Mesodermal cell (in vitro differentiated cells): ENCODE results near the gene JMJD8. TPM values are rescaled to one million over a fixed set of nuclear protein-coding genes. Genes with fewer than 3 reads are reported as not detected.

Experiments used
- H3K27ac ChIP-seq: 2 replicates; pipeline ENCODE4 v1.7.0; 2013; ENCODE audit warnings: mild to moderate bottlenecking, low read depth, low read length, moderate library complexity; ENCODE audit not compliant: severe bottlenecking
- H3K36me3 ChIP-seq: 2 replicates; pipeline ENCODE4 v1.7.1; 2013; ENCODE audit warnings: mild to moderate bottlenecking, low read length, moderate library complexity; ENCODE audit not compliant: control insufficient read depth, insufficient read depth
- H3K4me1 ChIP-seq: one replicate; pipeline ENCODE4 v1.7.1; 2013; ENCODE audit warnings: mild to moderate bottlenecking, low read length; ENCODE audit not compliant: insufficient read depth, control insufficient read depth, poor library complexity, severe bottlenecking
- H3K4me3 ChIP-seq: 2 replicates; pipeline ENCODE4 v1.7.0; 2013; ENCODE audit warnings: low read length, control low read depth, mild to moderate bottlenecking; ENCODE audit not compliant: insufficient read depth, poor library complexity, severe bottlenecking; ENCODE audit errors: extremely low read depth
- H3K9me3 ChIP-seq: 2 replicates; pipeline ENCODE4 v1.7.1; 2013; ENCODE audit warnings: mild to moderate bottlenecking, low read length, moderate library complexity; ENCODE audit not compliant: control insufficient read depth
- WGBS, 2 experiments: methylation state at CpG; one replicate each; pipeline ENCODE4 v1.1.5; 2013; ENCODE audit warnings: missing lambda C conversion rate in 2 of 2; ENCODE audit not compliant: insufficient coverage in 2 of 2; 5-methylcytosine and 5-hydroxymethylcytosine counted together
- polyA plus RNA-seq, 2 experiments: library from polyadenylated mRNA; stranded (reverse); fragments of 50-300 nt; gene quantifications; one replicate each; pipeline ENCODE4 v1.2.3, GENCODE V29; 2013

JMJD8 gene, protein sequence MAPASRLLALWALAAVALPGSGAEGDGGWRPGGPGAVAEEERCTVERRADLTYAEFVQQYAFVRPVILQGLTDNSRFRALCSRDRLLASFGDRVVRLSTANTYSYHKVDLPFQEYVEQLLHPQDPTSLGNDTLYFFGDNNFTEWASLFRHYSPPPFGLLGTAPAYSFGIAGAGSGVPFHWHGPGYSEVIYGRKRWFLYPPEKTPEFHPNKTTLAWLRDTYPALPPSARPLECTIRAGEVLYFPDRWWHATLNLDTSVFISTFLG
- 35.4 TPM for polyA plus RNA-seq (2013, experiment 1 of 2)
- 33.6 TPM for polyA plus RNA-seq (2013, experiment 2 of 2)

DNA sequence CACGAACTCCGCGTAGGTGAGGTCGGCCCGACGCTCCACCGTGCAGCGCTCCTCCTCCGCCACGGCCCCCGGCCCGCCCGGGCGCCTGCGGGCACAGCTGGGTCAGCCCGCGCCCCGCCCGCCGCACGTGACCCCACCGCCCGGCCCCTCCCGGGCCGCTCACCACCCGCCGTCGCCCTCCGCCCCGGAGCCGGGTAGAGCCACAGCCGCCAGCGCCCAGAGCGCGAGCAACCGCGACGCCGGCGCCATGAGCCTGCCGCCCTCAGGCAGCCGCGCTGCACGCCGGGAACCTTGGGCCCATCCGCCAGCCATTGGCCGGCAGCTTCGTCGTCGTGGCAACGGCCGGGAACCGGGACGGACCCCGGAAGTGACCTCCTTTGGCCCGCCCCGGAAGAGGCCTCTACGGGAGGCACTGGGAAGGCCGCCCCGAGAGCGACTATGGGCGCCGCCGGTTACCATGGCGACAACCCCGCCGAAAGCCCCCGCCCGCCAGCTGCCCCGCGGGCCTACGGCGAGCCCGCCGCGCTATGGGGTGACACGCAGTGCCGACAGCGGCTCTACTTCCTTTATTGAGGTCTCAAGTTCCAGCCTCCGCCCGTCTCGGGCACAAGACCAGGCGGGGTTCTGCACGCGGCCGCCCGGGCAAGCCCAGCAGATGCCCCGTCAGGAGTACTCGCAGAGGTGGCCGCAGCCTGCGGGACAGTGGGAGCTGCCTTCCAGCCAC lies at the start of gene JMJD8:
Gene JMJD8, minus strand, starts transcription at position 264 of the 724 bp plus-strand sequence. Its CDS starts 15 bp downstream, at position 249.
- H3K9me3 ChIP-seq = no peaks in the 10 kb centered on the region
- H3K4me1 ChIP-seq = peaks cover 17% of the 10 kb centered on the region
- H3K27ac ChIP-seq = peak within 1 kb of the TSS; percentile 62
- H3K4me3 ChIP-seq = peak within 1 kb of the TSS; percentile 62
- 12 to 15% methylated on average over 78 to 90 of the region's 91 CpGs for WGBS, 2 experiments
- H3K36me3 ChIP-seq = peaks cover 40% of the 10 kb centered on the region

- H3K4me1 ChIP-seq = no peaks in the 10 kb centered on the region
- H3K4me3 ChIP-seq = no peak overlapping the region
- H3K27ac ChIP-seq = no peak overlapping the region
- H3K36me3 ChIP-seq = peaks cover 55% of the 10 kb centered on the region
- no peaks in the 10 kb centered on the region for H3K9me3 ChIP-seq
- WGBS, 2 experiments = 86 to 87% methylated on average over 33 to 34 of the region's 34 CpGs
These were observed 49.5 kb upstream of the JMJD8 start for GRCh38 chr16:733382-734207.

- Histone ChIP-seq H3K9me3 (no peaks in the 10 kb centered on the region), H3K27ac (no peak overlapping the region), H3K4me1 (no peaks in the 10 kb centered on the region), H3K36me3 (peaks cover 50% of the 10 kb centered on the region), H3K4me3 (no peak overlapping the region)
- 91 to 92% methylated on average over 13 of the region's 13 CpGs for WGBS, 2 experiments
These were observed 48.8 kb upstream of the JMJD8 start for GRCh38 chr16:732936-733335.

DNA sequence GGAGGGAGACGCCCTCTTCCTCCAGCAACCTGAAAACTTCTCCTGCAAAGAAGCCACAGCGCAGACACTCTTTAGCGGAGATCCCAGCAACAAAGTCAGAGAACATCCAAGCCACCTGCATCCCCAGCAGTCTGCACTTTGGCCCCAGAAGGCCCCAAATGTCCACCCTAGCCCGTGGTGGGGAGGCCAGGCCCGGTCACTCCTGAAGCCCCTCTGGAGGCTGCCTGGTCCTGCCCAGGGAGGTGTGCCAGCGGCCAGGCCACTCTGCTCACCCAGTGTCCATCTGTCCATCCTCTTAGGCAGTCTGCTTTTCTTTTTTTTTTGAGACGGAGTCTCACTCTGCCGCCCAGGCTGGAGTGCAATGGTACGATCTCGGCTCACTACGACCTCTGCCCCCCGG lies 48.2 kb upstream of the JMJD8 start:
- Histone ChIP-seq H3K4me3 (no peak overlapping the region), H3K4me1 (peaks cover 4% of the 10 kb centered on the region), H3K36me3 (peaks cover 44% of the 10 kb centered on the region), H3K27ac (no peak overlapping the region), H3K9me3 (no peaks in the 10 kb centered on the region)
- WGBS, 2 experiments = 96 to 97% methylated on average over 11 to 12 of the region's 12 CpGs

DNA sequence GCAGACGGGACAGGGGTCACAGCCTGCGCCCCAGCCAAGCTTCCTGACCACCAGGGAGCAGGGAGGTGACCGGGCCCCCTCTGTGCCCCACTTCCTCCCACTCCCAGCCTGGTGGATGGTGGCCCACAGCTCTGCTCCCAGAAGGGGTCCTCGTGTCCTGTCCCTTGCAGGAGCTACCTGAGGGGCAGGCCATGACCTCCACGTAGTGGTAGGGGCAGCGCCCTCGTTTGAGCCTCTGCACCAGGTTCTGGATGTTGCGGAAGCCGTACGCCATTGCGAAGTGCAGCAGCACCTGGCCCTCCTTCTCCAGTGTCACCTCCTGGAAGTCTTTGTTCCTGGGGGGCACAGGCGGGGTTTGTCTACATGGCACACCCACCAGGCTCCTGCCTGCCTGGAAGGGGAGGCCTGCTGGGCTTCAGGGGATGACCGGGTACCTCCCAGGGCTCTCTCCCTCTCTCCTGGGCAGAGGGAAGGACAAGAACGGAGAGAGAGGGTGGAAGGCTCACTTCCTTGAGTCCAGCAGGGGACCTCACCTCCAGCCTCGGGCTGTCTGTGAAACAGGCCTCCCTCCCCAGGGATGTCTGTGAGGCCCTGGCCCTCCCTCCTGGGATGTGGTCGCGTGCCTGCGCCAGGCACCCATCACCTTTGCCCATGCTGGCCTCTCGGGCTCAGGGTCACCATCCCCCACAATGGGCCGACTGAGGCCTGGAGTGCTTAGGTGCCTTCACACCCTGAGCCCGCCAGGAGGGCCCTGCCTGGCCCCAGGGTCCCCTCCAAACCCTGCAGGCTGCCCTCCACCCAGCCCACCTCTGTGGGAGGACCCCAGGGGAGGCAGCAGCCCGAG lies 46.8 kb upstream of the JMJD8 start:
- peaks cover 31% of the 10 kb centered on the region for H3K36me3 ChIP-seq
- H3K4me3 ChIP-seq = no peak overlapping the region
- peaks cover 4% of the 10 kb centered on the region for H3K4me1 ChIP-seq
- no peaks in the 10 kb centered on the region for H3K9me3 ChIP-seq
- 88 to 93% methylated on average over 18 to 19 of the region's 22 CpGs for WGBS, 2 experiments
- H3K27ac ChIP-seq = no peak overlapping the region

GRCh38 chr16:729768-730665 lies 45.9 kb upstream of the JMJD8 start:
- WGBS, 2 experiments = 93% methylated on average over 35 to 37 of the region's 37 CpGs

DNA sequence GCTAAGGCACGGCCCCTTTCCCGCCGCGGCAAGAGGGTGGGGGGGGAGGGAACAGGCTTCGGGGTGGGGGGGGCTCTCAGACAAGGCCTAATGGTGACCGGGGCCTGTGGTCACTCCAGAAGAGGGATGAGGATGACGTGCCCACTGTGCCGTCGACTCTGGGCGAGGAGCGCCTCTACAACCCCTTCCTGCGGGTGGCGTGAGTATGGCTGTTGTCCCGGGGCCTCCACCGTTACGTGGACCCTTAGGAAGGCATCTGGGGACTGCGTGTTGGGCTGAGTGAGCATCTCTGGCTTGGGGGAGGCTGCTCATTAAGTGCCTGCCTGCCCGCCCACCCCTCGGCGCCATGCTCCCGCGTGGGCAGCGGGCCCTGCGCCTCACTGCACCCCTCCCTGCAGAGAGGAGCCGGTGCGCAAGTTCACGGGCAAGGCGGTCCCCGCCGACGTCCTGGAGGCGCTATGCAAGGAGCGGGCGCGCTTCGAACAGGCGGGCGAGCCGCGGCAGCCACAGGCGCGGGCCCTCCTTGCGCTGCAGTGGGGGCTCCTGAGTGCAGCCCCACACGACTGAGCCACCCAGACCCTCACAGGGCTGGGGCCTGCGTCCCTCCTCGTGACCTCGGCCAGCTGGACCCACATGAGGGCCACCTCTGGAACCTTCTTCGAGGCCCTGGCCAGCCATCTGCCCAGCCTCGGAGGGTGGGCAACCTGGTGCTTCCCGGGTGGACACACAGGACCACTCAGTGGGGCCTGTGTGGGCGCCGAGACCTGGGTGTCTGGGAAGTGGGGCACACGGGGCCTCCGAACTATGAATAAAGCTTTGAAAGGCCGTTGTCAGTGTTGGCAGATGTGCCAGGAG lies 45.0 kb upstream of the JMJD8 start:
- Histone ChIP-seq H3K4me3 (no peak overlapping the region), H3K9me3 (no peaks in the 10 kb centered on the region), H3K27ac (no peak overlapping the region), H3K4me1 (peaks cover 4% of the 10 kb centered on the region), H3K36me3 (peaks cover 24% of the 10 kb centered on the region)
- 83 to 86% methylated on average over 46 to 52 of the region's 55 CpGs for WGBS, 2 experiments

More at GRCh38 chr16:729768-730665, 45.9 kb upstream of the JMJD8 start:
- Histone ChIP-seq H3K4me3 (no peak overlapping the region), H3K9me3 (no peaks in the 10 kb centered on the region), H3K36me3 (peaks cover 24% of the 10 kb centered on the region), H3K27ac (no peak overlapping the region), H3K4me1 (peaks cover 4% of the 10 kb centered on the region)

- Histone ChIP-seq H3K27ac (no peak overlapping the region), H3K36me3 (peaks cover 19% of the 10 kb centered on the region), H3K9me3 (no peaks in the 10 kb centered on the region), H3K4me1 (peaks cover 4% of the 10 kb centered on the region), H3K4me3 (peak overlapping the region; percentile 58)
- 3% methylated on average over 57 to 61 of the region's 80 CpGs for WGBS, 2 experiments
These were observed 44.2 kb upstream of the JMJD8 start for GRCh38 chr16:728131-728889.
